K562 (cell line): Measurements from ENCODE around the gene DAO.

Experiments used
- ATF3 ChIP-seq, 2 experiments: fragments of 450-650 bp in 1 of 2; sonication (generic) in 1 of 2; formaldehyde crosslinking in 1 of 2; IDR thresholded peaks in 1 of 2; conservative IDR thresholded peaks in 1 of 2; 2 replicates each; pipeline versions ENCODE4 v1.6.1 to v1.8.1; 2016 to 2023; ENCODE audit warnings: mild to moderate bottlenecking in 2 of 2, moderate library complexity in 2 of 2, inconsistent platforms in 1 of 2, missing genetic modification reagents in 1 of 2
- C11orf30 ChIP-seq: fragments of 450-650 bp; IDR thresholded peaks from 2 replicates; pipeline ENCODE4 v1.6.1; 2016; ENCODE audit warnings: low read depth, mild to moderate bottlenecking
- CLOCK ChIP-seq: fragments of 250-450 bp; sonication (Bioruptor Pico); IDR thresholded peaks from 2 replicates; pipeline ENCODE4 v1.4.0; 2020; ENCODE audit warnings: mild to moderate bottlenecking, moderate library complexity, borderline replicate concordance
- EZH2 ChIP-seq: IDR thresholded peaks from 2 replicates; pipeline ENCODE4 v1.6.1; 2012; ENCODE audit warnings: low read depth, mild to moderate bottlenecking, inconsistent platforms, low read length, borderline replicate concordance
- HOMEZ ChIP-seq: fragments of 250-450 bp; sonication (Bioruptor Pico); IDR thresholded peaks from 2 replicates; pipeline ENCODE4 v1.4.0; 2020; ENCODE audit warnings: mild to moderate bottlenecking, moderate library complexity
- RAD21 ChIP-seq, 2 experiments: fragments of 250-450 bp in 1 of 2; fragments of 450-650 bp in 1 of 2; sonication (Bioruptor Pico) in 1 of 2; formaldehyde crosslinking in 1 of 2; IDR thresholded peaks in 1 of 2; conservative IDR thresholded peaks in 1 of 2; 2 replicates each; pipeline versions ENCODE4 v1.4.0 to v1.8.0; 2020 to 2022; ENCODE audit warnings: mild to moderate bottlenecking in 2 of 2, moderate library complexity in 1 of 2
- SMAD2 ChIP-seq: fragments of 150-350 bp; IDR thresholded peaks from 2 replicates; pipeline ENCODE4 v1.6.1; 2014; ENCODE audit warnings: low read depth, mild to moderate bottlenecking, low read length
- SREBF2 ChIP-seq: sonication (generic); formaldehyde crosslinking; IDR thresholded peaks from 2 replicates; pipeline ENCODE4 v1.4.0; 2020; ENCODE audit warnings: mild to moderate bottlenecking, missing genetic modification reagents
- TAF1 ChIP-seq: IDR thresholded peaks from 2 replicates; pipeline ENCODE4 v1.6.1; 2011; ENCODE audit warnings: mild to moderate bottlenecking, low read length, moderate library complexity; ENCODE audit not compliant: insufficient read depth, control insufficient read depth, severe bottlenecking; ENCODE audit errors: extremely low read depth
- TF ChIP-seq, protein P1 (sequence below): IDR thresholded peaks from 3 replicates; pipeline ENCODE4 v1.6.1; 2011; ENCODE audit warnings: borderline replicate concordance, mild to moderate bottlenecking, moderate library complexity; ENCODE audit not compliant: insufficient read length; ENCODE audit errors: extremely low read depth

DNA sequence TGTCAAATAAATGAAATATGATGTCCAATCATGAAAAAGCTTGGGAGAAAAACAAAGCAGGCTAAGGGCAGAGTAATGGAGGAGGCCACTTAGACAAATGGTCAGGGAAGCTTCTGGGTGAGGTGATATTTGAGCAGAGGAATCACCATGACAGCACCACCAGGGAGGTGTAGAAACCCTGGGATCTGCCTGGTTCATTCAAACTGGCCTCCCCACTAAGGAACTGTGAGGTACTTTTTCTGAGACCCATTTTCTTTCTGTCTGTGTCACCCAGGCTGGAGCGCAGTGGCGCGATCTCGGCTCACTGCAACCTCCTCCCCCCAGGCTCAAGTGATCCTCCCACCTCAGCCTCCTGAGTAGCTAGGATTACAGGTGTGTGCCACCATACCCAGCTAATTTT lies 14.7 kb upstream of the DAO start:
- TF ChIP-seq ATF3 (IDR thresholded peaks at IDR 0.05) (no peak), ATF3 (CRISPR knock-in tag; conservative IDR thresholded peaks at IDR 0.05) (no peak), TAF1 (no peak), SMAD2 (no peak), RAD21 (CRISPR knock-in tag; conservative IDR thresholded peaks at IDR 0.05 in 1 of 2, IDR thresholded peaks at IDR 0.05 in 1 of 2) (no peak), HOMEZ (CRISPR knock-in tag) (no peak), C11orf30 (no peak), CLOCK (CRISPR knock-in tag) (no peak), EZH2 (no peak), SREBF2 (CRISPR knock-in tag) (no peak)
- TF ChIP-seq, protein P1, sequence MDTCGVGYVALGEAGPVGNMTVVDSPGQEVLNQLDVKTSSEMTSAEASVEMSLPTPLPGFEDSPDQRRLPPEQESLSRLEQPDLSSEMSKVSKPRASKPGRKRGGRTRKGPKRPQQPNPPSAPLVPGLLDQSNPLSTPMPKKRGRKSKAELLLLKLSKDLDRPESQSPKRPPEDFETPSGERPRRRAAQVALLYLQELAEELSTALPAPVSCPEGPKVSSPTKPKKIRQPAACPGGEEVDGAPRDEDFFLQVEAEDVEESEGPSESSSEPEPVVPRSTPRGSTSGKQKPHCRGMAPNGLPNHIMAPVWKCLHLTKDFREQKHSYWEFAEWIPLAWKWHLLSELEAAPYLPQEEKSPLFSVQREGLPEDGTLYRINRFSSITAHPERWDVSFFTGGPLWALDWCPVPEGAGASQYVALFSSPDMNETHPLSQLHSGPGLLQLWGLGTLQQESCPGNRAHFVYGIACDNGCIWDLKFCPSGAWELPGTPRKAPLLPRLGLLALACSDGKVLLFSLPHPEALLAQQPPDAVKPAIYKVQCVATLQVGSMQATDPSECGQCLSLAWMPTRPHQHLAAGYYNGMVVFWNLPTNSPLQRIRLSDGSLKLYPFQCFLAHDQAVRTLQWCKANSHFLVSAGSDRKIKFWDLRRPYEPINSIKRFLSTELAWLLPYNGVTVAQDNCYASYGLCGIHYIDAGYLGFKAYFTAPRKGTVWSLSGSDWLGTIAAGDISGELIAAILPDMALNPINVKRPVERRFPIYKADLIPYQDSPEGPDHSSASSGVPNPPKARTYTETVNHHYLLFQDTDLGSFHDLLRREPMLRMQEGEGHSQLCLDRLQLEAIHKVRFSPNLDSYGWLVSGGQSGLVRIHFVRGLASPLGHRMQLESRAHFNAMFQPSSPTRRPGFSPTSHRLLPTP, result no peak
